Thoracic aorta (tissue), 2 donors: ENCODE results near the gene TMTC2. TPM values are rescaled to one million over a fixed set of nuclear protein-coding genes. Genes with fewer than 3 reads are reported as not detected.

Experiments used
- ATAC-seq: fragments of 150-250 bp; one replicate; pipeline ENCODE4 v1.8.0; 2017; ENCODE audit warnings: low read depth; ENCODE audit not compliant: insufficient number of reproducible peaks, low FRiP score
- DNase-seq: peaks from one replicate; pipeline ENCODE4 v3.0.0-alpha.2; 2020; ENCODE audit warnings: low spot score
- H3K27ac ChIP-seq, 2 donors: fragments of 200-600 bp; sonication (generic); 1 replicate in 1 of 2; 2 replicates in 1 of 2; pipeline ENCODE4 v1.5.1; 2016; ENCODE audit warnings: mild to moderate bottlenecking in 2 of 2, moderate library complexity in 2 of 2
- H3K27me3 ChIP-seq: fragments of 200-600 bp; sonication (generic); replicated peaks from 2 replicates; pipeline ENCODE4 v1.6.0; 2016; ENCODE audit warnings: mild to moderate bottlenecking; ENCODE audit not compliant: insufficient read depth
- H3K36me3 ChIP-seq: fragments of 200-600 bp; sonication (generic); one replicate; pipeline ENCODE4 v1.5.1; 2016
- H3K4me1 ChIP-seq, 2 donors: fragments of 200-600 bp; sonication (generic); 1 replicate in 1 of 2; 2 replicates in 1 of 2; pipeline versions ENCODE4 v1.5.1 to v1.6.0; 2016; ENCODE audit warnings: low read depth in 2 of 2, mild to moderate bottlenecking in 1 of 2; ENCODE audit not compliant: control insufficient read depth in 1 of 2
- H3K4me3 ChIP-seq: fragments of 200-600 bp; sonication (generic); 2 replicates; pipeline ENCODE4 v1.5.1; 2016; ENCODE audit warnings: mild to moderate bottlenecking
- H3K9me3 ChIP-seq: fragments of 200-600 bp; sonication (generic); 2 replicates; pipeline ENCODE4 v1.5.1; 2016
- CTCF ChIP-seq: fragments of 200-600 bp; sonication (generic); IDR thresholded peaks from one replicate; pipeline ENCODE4 v1.5.1; 2019; ENCODE audit warnings: antibody characterized with exemption
- total RNA-seq, 2 donors: library from RNA; depleted of rRNA; stranded (reverse); fragments of >200 nt; gene quantifications; one replicate each; pipeline versions ENCODE4 v1.1.0 to v1.2.3, GENCODE V29; 2016

TMTC2 gene
- total RNA-seq, 2 donors from 2014 or later, result 2.8 to 8.6 TPM

- DNase-seq (no peak), ATAC-seq (no peak)
- H3K27me3 ChIP-seq, result no peaks in the 10 kb centered on the region
- H3K9me3 ChIP-seq, result no peaks in the 10 kb centered on the region
- no peak overlapping the region for H3K27ac ChIP-seq
- TF ChIP-seq CTCF, result no peak
- no peaks in the 10 kb centered on the region for H3K36me3 ChIP-seq
- no peak overlapping the region for H3K4me3 ChIP-seq
- no peaks in the 10 kb centered on the region for H3K4me1 ChIP-seq
Observed at GRCh38 chr12:82671673-82672195, 15.0 kb upstream of the TMTC2 start.

GRCh38 chr12:82672811-82673495 lies 13.8 kb upstream of the TMTC2 start:
- Histone ChIP-seq H3K27me3 (no peaks in the 10 kb centered on the region), H3K9me3 (no peaks in the 10 kb centered on the region), H3K36me3 (no peaks in the 10 kb centered on the region), H3K4me1 (no peaks in the 10 kb centered on the region), H3K4me3 (no peak overlapping the region), H3K27ac (no peak overlapping the region)
- no peak for ATAC-seq
- no peak for DNase-seq
- no peak for TF ChIP-seq CTCF

GRCh38 chr12:82673698-82674097 lies 13.0 kb upstream of the TMTC2 start:
- Histone ChIP-seq H3K36me3 (no peaks in the 10 kb centered on the region), H3K27ac (no peak overlapping the region), H3K9me3 (no peaks in the 10 kb centered on the region), H3K4me3 (no peak overlapping the region), H3K27me3 (no peaks in the 10 kb centered on the region), H3K4me1 (no peaks in the 10 kb centered on the region)
- no peak for TF ChIP-seq CTCF
- ATAC-seq (no peak), DNase-seq (no peak)

- TF ChIP-seq CTCF, result no peak
- Histone ChIP-seq H3K36me3 (no peaks in the 10 kb centered on the region), H3K4me1 (no peaks in the 10 kb centered on the region), H3K4me3 (no peak overlapping the region), H3K27ac (no peak overlapping the region), H3K27me3 (no peaks in the 10 kb centered on the region), H3K9me3 (no peaks in the 10 kb centered on the region)
- no peak for ATAC-seq
- no peak for DNase-seq
Observed at GRCh38 chr12:82675246-82675645, 11.5 kb upstream of the TMTC2 start.

GRCh38 chr12:82682326-82682725 lies 4.4 kb upstream of the TMTC2 start:
- ATAC-seq (no peak), DNase-seq (no peak)
- Histone ChIP-seq H3K27ac (no peak overlapping the region), H3K4me1 (peaks cover 0 to 4% of the 10 kb centered on the region in 2 donors), H3K27me3 (no peaks in the 10 kb centered on the region), H3K36me3 (no peaks in the 10 kb centered on the region), H3K4me3 (no peak overlapping the region), H3K9me3 (no peaks in the 10 kb centered on the region)
- TF ChIP-seq CTCF, result no peak
